ENCODE results near the gene SH3D19.
A peak's percentile ranks its signal among the peaks of the same experiment; 100 is the strongest.

Gene SH3D19

DNA sequence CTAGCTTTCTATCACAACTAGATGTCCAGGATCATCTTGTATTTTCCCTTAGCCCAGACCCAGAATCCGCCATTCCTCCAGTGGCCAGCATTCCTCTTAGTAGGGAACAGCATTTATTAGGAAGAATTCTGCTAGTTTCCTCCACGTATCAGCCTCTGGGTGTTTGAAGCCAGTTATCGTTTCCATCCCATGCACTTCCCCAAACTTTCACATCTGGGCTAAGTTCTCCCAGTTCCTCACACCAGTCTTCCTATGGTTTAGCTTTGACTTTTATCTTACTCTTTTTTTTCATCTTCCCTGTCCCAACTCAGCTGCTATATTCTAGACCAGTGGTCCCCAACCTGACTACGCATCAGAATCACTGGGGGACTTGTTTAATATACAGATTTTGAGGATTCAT is 101.9 kb downstream of the SH3D19 start:
- TF ChIP-seq, protein P1, sequence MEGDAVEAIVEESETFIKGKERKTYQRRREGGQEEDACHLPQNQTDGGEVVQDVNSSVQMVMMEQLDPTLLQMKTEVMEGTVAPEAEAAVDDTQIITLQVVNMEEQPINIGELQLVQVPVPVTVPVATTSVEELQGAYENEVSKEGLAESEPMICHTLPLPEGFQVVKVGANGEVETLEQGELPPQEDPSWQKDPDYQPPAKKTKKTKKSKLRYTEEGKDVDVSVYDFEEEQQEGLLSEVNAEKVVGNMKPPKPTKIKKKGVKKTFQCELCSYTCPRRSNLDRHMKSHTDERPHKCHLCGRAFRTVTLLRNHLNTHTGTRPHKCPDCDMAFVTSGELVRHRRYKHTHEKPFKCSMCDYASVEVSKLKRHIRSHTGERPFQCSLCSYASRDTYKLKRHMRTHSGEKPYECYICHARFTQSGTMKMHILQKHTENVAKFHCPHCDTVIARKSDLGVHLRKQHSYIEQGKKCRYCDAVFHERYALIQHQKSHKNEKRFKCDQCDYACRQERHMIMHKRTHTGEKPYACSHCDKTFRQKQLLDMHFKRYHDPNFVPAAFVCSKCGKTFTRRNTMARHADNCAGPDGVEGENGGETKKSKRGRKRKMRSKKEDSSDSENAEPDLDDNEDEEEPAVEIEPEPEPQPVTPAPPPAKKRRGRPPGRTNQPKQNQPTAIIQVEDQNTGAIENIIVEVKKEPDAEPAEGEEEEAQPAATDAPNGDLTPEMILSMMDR (IDR thresholded peaks at IDR 0.05; ENCODE audit: insufficient read depth, low read depth, low read length, missing control alignments) = no peak
- H3K4me3 ChIP-seq (ENCODE audit: low read length) = no peak overlapping the region
- no peak for DNase-seq (ENCODE audit: low read depth)

DNA sequence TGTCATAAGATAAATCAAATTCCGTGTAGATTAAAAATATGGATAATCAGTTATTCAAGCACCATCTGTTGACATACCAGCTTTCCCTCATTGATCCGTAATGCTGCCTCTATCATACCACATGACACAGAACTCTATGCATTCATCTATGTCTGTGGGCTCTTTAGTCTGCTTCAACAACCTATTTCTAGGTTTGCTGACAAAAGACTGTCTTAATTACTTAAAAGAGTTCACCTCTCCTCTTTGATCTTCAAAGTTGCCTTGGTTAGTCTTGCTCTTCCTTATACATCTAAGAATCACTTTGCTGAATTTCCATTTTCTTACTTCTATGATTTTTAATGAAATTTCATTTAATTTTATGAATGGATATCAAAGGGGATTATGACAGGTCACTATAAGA is 105.5 kb downstream of the SH3D19 start:
- no peak overlapping the region for H3K4me3 ChIP-seq (ENCODE audit: low read length)
- DNase-seq (ENCODE audit: low read depth) = no peak
- TF ChIP-seq, protein P1 (IDR thresholded peaks at IDR 0.05; ENCODE audit: insufficient read depth, low read depth, low read length, missing control alignments) = no peak

DNA sequence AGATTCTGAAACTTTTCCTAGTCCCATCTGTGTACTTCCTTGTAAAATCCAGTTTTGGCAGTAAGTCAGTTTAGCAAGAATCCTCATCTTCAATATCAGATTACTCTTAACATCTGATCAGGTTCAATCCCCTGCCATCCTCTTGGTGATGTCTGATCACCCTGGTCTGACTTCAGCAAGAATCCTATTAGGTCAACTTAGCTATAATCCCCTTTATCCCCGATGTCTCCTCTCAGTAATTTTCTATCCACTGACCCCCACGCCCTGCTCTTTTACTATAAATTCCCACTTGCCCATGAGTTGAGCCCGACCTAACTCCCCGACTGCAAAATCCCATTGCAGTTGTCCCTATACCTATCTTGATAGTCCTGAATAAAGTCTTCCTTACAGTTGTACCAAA is 106.3 kb downstream of the SH3D19 start:
- H3K4me3 ChIP-seq (ENCODE audit: low read length) = no peak overlapping the region
- no peak for DNase-seq (ENCODE audit: low read depth)
- TF ChIP-seq, protein P1 (IDR thresholded peaks at IDR 0.05; ENCODE audit: insufficient read depth, low read depth, low read length, missing control alignments) = no peak

DNA sequence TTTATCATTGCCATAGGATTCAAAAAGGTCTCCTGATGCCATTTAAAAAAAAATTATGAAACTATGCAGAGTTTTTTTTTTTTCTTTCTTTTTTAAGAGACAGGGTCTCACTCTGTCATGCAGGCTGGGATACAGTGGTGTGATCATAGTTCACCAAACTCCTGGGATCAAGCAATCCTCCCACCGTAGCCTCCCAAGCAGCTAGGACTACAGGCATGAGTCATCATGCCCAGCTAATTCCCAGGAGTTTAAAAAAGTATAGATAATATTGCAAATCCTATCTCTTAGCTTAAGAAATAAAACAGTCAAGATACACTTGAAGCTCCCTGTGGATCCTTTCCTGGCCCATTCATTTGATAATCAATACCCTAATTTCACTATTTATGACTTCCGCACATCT is 107.1 kb downstream of the SH3D19 start:
- peak; percentile 36 for DNase-seq (ENCODE audit: low read depth)
- TF ChIP-seq, protein P1 (IDR thresholded peaks at IDR 0.05; ENCODE audit: insufficient read depth, low read depth, low read length, missing control alignments) = no peak
- no peak overlapping the region for H3K4me3 ChIP-seq (ENCODE audit: low read length)

DNA sequence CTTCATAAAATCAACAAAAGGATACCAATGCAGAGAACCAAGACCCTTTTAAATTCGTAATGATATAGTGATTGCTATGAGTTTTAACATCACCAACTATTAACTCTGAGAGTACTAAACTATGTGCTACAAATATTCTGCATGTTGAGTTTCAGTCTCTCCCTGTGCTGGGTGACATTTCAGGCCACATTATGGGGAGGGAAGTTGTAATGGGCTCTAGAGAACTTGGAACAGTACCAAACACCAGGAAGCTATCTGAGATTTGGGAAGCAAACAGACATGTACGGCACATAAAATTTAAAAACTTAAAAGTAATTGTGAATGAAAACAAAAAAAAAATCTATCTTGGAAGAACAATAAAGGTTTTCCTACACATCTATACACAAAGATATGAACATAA is 108.1 kb downstream of the SH3D19 start:
- TF ChIP-seq, protein P1 (IDR thresholded peaks at IDR 0.05; ENCODE audit: insufficient read depth, low read depth, low read length, missing control alignments) = no peak
- H3K4me3 ChIP-seq (ENCODE audit: low read length) = no peak overlapping the region
- DNase-seq (ENCODE audit: low read depth) = no peak

DNA sequence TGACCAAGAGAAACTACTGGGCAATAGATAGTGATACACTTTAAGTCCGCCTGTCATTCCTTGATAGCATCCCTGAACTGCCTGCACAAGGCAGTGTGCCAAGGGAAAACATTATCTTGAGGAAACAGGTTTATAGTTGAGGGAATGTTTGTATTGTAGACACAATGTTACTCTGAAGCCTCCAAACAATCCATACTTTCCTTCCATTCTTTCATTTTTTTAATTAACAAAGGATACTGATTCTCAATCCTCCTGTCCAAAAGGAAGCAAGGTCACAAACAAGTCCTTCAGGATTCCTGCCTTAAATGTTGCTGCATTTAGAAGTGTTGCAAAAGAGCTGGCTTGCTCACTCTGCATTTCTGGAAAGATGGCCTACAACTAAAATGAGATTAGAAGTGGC is 110.1 kb downstream of the SH3D19 start:
- DNase-seq (ENCODE audit: low read depth) = peak; percentile 60
- TF ChIP-seq, protein P1 (IDR thresholded peaks at IDR 0.05; ENCODE audit: insufficient read depth, low read depth, low read length, missing control alignments) = no peak
- no peak overlapping the region for H3K4me3 ChIP-seq (ENCODE audit: low read length)

DNA sequence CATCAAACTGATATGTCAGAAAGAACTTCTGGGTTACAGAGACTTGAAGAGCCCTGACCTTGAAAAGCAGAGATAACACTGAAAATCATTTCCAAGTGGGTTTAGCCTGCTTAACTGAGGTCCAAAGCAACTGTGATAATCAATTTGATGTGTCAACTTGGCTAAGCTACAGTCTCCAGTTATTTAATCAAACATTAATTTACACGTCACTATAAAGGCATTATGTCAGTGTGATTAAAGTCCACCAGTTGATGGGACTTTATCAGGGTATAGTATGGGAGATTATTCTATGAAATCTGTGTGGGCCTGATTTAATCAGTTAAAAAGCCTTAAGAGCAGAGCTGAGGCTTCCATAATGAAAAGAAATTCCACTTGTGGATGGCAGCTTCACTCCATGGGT is 117.5 kb downstream of the SH3D19 start:
- no peak overlapping the region for H3K4me3 ChIP-seq (ENCODE audit: low read length)
- no peak for DNase-seq (ENCODE audit: low read depth)
- TF ChIP-seq, protein P1 (IDR thresholded peaks at IDR 0.05; ENCODE audit: insufficient read depth, low read depth, low read length, missing control alignments) = no peak
